Upper lobe of right lung (tissue), 1 donor: Measurements from ENCODE around the gene MARVELD3. TPM values are rescaled to one million over a fixed set of nuclear protein-coding genes. Genes with fewer than 3 reads are reported as not detected.
A peak's percentile ranks its signal among the peaks of the same experiment; 100 is the strongest.

ENCODE experiments used
- ATAC-seq: fragments of 200-7000 bp; cut with Tn5 transposase; one replicate; pipeline ENCODE4 v1.9.1; 2020; ENCODE audit warnings: mild to moderate bottlenecking, moderate library complexity
- DNase-seq: peaks from one replicate; pipeline ENCODE4 v3.0.0-alpha.2; 2020
- H3K27ac ChIP-seq: fragments of 200-600 bp; one replicate; pipeline ENCODE4 v1.8.0; 2022
- H3K27me3 ChIP-seq: fragments of 200-600 bp; one replicate; pipeline ENCODE4 v1.8.0; 2022; ENCODE audit warnings: mild to moderate bottlenecking
- H3K36me3 ChIP-seq: fragments of 200-600 bp; one replicate; pipeline ENCODE4 v1.8.0; 2022
- H3K4me1 ChIP-seq: fragments of 200-600 bp; one replicate; pipeline ENCODE4 v1.8.0; 2022
- H3K4me3 ChIP-seq: fragments of 200-600 bp; one replicate; pipeline ENCODE4 v1.8.0; 2022; ENCODE audit warnings: mild to moderate bottlenecking
- H3K9me3 ChIP-seq: fragments of 200-600 bp; one replicate; pipeline ENCODE4 v1.8.0; 2022
- intact Hi-C: fragments of 100-400 bp; cut with DNase I; formaldehyde crosslinking; loops from one replicate; pipeline ENCODE4 v1.11.0; 2022
- total RNA-seq: library from RNA; stranded (reverse); fragmentation: NEBNext Ultra II Directional; extraction: Animal tissue kit (Norgen Biotek cat#: 25700); gene quantifications from one replicate; pipeline ENCODE4 v1.2.1, GENCODE V29; 2021
- TF ChIP-seq, protein P1 (sequence below): fragments of 200-600 bp; IDR thresholded peaks from one replicate; pipeline ENCODE4 v1.8.0; 2022; ENCODE audit warnings: antibody characterized with exemption
- donor health status: DM: no; HTN: yes; CAD: no; lungs with severe emphysema.

MARVELD3 gene
- total RNA-seq, 1 donor from 2014 or later = 6.9 TPM

DNA sequence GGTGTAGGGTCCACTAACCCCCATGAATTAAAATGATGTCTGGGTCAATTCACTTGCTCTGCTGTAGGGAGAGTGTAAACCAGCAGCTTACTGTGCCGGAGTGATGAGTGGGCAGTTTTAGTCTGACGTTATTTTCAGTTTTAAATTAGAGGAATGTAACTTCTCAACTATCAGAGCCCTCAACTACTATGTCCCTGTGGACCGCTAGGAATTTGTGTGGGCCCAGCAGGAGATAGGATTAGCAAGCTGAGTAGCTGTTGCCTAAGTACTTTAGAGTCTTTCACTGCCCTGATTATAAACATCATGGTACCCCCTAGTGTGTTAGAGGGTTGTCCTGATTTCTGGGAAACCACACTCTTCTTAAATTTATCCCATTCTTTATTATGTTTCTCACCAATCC is 11.4 kb downstream of the MARVELD3 start:
- DNase-seq = no peak
- ATAC-seq = no peak
- Histone ChIP-seq H3K36me3 (no peaks in the 10 kb centered on the region), H3K9me3 (no peaks in the 10 kb centered on the region), H3K4me1 (no peaks in the 10 kb centered on the region), H3K4me3 (no peak overlapping the region), H3K27me3 (no peaks in the 10 kb centered on the region), H3K27ac (no peak overlapping the region)
- TF ChIP-seq, protein P1, sequence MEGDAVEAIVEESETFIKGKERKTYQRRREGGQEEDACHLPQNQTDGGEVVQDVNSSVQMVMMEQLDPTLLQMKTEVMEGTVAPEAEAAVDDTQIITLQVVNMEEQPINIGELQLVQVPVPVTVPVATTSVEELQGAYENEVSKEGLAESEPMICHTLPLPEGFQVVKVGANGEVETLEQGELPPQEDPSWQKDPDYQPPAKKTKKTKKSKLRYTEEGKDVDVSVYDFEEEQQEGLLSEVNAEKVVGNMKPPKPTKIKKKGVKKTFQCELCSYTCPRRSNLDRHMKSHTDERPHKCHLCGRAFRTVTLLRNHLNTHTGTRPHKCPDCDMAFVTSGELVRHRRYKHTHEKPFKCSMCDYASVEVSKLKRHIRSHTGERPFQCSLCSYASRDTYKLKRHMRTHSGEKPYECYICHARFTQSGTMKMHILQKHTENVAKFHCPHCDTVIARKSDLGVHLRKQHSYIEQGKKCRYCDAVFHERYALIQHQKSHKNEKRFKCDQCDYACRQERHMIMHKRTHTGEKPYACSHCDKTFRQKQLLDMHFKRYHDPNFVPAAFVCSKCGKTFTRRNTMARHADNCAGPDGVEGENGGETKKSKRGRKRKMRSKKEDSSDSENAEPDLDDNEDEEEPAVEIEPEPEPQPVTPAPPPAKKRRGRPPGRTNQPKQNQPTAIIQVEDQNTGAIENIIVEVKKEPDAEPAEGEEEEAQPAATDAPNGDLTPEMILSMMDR = no peak
- intact Hi-C loops = no loop called here

DNA sequence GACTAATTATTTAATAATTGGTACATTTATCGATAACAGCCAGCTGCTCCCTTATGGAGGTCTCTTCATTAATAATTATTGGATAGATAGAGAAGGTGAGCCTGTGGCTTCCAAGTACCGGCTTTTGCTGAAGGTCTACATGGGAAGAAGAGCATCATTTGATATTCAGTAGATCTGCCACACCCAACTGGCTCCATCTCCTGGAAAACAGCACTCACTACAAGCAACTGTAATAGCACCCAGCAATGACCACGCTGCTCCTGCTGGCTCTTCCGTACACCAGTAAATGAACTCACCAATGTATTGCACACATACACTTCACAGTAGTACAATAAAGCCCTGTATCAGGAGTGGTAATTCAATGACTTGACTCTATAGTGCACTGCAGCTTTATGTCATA is 19.5 kb downstream of the MARVELD3 start:
- Histone ChIP-seq H3K27me3 (no peaks in the 10 kb centered on the region), H3K4me1 (no peaks in the 10 kb centered on the region), H3K4me3 (no peak overlapping the region), H3K9me3 (no peaks in the 10 kb centered on the region), H3K36me3 (peaks cover 14% of the 10 kb centered on the region), H3K27ac (no peak overlapping the region)
- ATAC-seq (peak; percentile 77), DNase-seq (no peak)
- intact Hi-C loops = no loop called here
- TF ChIP-seq, protein P1 = peak; percentile 37

DNA sequence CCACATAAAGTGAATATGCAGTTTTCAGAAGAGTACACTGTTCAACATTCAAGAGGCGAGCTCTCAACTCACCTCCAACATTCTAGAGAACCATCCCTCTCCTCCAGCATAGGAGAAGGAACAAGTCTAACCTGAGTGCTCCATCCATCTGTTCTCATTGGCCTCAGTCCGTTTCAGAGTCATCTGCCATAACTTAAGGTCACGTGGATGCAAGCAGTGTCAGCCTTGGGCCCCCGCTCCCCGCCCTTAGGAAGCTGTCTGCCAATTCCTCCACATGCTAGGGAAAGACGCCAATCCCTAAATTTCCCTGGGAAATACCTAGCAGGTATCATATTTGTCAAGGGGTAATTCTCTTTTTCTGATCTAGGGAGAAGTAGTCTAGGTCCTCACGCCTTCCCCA is 21.4 kb downstream of the MARVELD3 start:
- peaks cover 23% of the 10 kb centered on the region for H3K36me3 ChIP-seq
- H3K4me3 ChIP-seq = no peak overlapping the region
- DNase-seq (no peak), ATAC-seq (no peak)
- TF ChIP-seq, protein P1 = no peak
- no peak overlapping the region for H3K27ac ChIP-seq
- no peaks in the 10 kb centered on the region for H3K27me3 ChIP-seq
- no peaks in the 10 kb centered on the region for H3K9me3 ChIP-seq
- no peaks in the 10 kb centered on the region for H3K4me1 ChIP-seq
- intact Hi-C loops = no loop called here

DNA sequence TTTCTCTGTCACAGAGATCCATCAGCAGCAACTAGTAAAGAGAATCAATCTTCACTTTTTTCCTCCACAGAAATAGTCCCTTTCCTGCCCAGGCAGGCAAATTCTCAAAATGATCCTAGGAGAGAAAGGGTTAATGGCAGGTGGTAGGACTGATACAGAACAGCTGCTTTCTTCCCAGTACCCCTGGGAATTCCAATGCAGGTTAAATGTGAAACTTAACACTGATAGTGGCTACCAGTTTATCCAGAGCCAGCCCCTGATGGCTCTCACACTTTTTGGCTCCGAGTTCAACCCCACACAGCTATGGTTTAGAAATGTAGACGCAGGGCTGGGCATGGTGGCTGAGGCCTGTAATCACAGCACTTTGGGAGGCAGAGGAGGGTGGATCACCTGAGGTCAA is 22.2 kb downstream of the MARVELD3 start:
- DNase-seq (no peak), ATAC-seq (no peak)
- Histone ChIP-seq H3K27ac (no peak overlapping the region), H3K27me3 (no peaks in the 10 kb centered on the region), H3K4me3 (no peak overlapping the region), H3K9me3 (no peaks in the 10 kb centered on the region), H3K36me3 (peaks cover 27% of the 10 kb centered on the region), H3K4me1 (no peaks in the 10 kb centered on the region)
- intact Hi-C loops = no loop called here
- TF ChIP-seq, protein P1 = no peak

DNA sequence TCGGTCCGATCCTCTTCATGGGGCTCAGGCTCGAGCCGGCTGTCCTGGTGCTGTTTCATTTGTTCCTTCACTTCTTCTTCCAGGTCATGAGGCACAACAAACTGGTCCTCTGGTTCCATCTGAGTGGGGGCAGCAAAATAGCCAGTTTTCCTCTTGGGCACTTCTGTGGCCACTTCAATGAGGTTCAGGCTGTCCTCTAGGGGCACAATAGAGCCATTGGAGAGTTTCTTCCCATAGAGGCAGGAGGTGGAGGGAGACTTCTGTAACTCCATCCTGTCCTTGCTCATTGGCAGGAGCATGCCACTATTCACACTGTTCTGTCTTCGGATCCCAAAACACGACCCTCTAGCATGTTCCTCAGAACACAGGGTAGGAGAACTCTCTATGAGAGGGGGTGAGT is 22.9 kb downstream of the MARVELD3 start:
- TF ChIP-seq, protein P1 = peak; percentile 23
- Histone ChIP-seq H3K9me3 (no peaks in the 10 kb centered on the region), H3K27ac (no peak overlapping the region), H3K4me1 (no peaks in the 10 kb centered on the region), H3K36me3 (peaks cover 33% of the 10 kb centered on the region), H3K27me3 (no peaks in the 10 kb centered on the region), H3K4me3 (no peak overlapping the region)
- ATAC-seq = peak; percentile 46
- DNase-seq = no peak
- intact Hi-C loops = no loop called here

DNA sequence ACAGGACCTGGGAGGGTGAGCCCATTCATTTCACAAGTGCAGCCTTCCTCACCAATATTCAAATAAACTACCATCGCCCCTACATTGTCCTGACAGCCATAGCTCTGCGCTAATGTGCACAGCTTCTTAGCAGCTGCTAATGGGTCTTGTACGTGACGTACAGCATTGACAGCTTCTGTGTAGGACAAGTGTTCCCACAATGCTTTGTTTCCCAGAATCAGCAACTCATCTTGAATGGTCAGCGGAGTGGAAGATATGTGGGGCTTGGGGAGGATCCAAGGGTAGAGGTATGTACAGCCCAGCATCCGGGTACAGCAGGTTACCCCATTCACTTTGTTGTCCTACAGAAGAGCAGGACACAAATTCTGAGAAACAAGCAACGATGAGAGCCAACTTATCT is 23.7 kb downstream of the MARVELD3 start:
- Histone ChIP-seq H3K4me3 (no peak overlapping the region), H3K27ac (no peak overlapping the region), H3K36me3 (peaks cover 37% of the 10 kb centered on the region), H3K27me3 (no peaks in the 10 kb centered on the region), H3K9me3 (no peaks in the 10 kb centered on the region), H3K4me1 (no peaks in the 10 kb centered on the region)
- DNase-seq = no peak
- TF ChIP-seq, protein P1 = no peak
- no peak for ATAC-seq
- intact Hi-C loops = no loop called here
